Neural cell (in vitro differentiated cells): Measurements from ENCODE around the gene MAPK1. TPM values are rescaled to one million over a fixed set of nuclear protein-coding genes. Genes with fewer than 3 reads are reported as not detected.

Source experiments
- H2AFZ ChIP-seq: fragments of 200-600, 300-800 bp; sonication (generic), shearing (Covaris generic); 2 replicates; pipeline ENCODE4 v1.6.0; 2014; ENCODE audit warnings: low read depth, mild to moderate bottlenecking, antibody characterized with exemption, low read length, moderate library complexity
- H3F3A ChIP-seq: fragments of 200-600 bp; shearing (Covaris generic); 2 replicates; pipeline ENCODE4 v1.6.1; 2016; ENCODE audit warnings: mild to moderate bottlenecking, moderate library complexity, mixed read lengths, antibody characterized with exemption, low read length; ENCODE audit not compliant: insufficient read depth, poor library complexity, severe bottlenecking
- H3K27ac ChIP-seq: fragments of 200-600, 300-800 bp; sonication (generic), shearing (Covaris generic); 2 replicates; pipeline ENCODE4 v1.5.1; 2014; ENCODE audit warnings: mild to moderate bottlenecking, low read length, moderate library complexity
- H3K27me3 ChIP-seq: fragments of 300-800, 200-600 bp; sonication (generic), shearing (Covaris generic); 2 replicates; pipeline ENCODE4 v1.6.0; 2014; ENCODE audit warnings: mild to moderate bottlenecking, low read depth, low read length, moderate library complexity; ENCODE audit not compliant: insufficient read depth
- H3K36me3 ChIP-seq: fragments of 300-800, 200-600 bp; sonication (generic), shearing (Covaris generic); 2 replicates; pipeline ENCODE4 v1.5.1; 2014; ENCODE audit warnings: mild to moderate bottlenecking, antibody characterized with exemption, low read length, moderate library complexity; ENCODE audit not compliant: insufficient read depth
- H3K4me2 ChIP-seq: fragments of 300-800, 200-600 bp; sonication (generic), shearing (Covaris generic); 2 replicates; pipeline ENCODE4 v1.6.0; 2014; ENCODE audit warnings: mild to moderate bottlenecking, low read length
- H3K4me3 ChIP-seq: fragments of 300-800, 200-600 bp; sonication (generic), shearing (Covaris generic); 2 replicates; pipeline ENCODE4 v1.5.1; 2014; ENCODE audit warnings: mild to moderate bottlenecking, low read length, moderate library complexity
- H3K79me2 ChIP-seq: fragments of 200-600 bp; shearing (Covaris generic); replicated peaks from 2 replicates; pipeline ENCODE4 v1.6.0; 2014; ENCODE audit warnings: mild to moderate bottlenecking, low read length, moderate library complexity; ENCODE audit not compliant: insufficient read depth
- H3K9ac ChIP-seq: fragments of 300-800, 200-600 bp; sonication (generic), shearing (Covaris generic); 2 replicates; pipeline ENCODE4 v1.6.1; 2016; ENCODE audit warnings: mild to moderate bottlenecking, low read length, mixed read lengths
- H3K9me2 ChIP-seq: fragments of 200-600 bp; shearing (Covaris generic); 2 replicates; pipeline ENCODE4 v1.6.1; 2016; ENCODE audit warnings: mild to moderate bottlenecking, low read length, mixed read lengths; ENCODE audit not compliant: insufficient read depth
- H3K9me3 ChIP-seq: fragments of 200-600, 300-800 bp; sonication (generic), shearing (Covaris generic); 2 replicates; pipeline ENCODE4 v1.6.1; 2016; ENCODE audit warnings: mild to moderate bottlenecking, mixed run types, low read length, moderate library complexity, mixed read lengths
- H4K20me1 ChIP-seq: fragments of 200-600 bp; shearing (Covaris generic); 2 replicates; pipeline ENCODE4 v1.6.1; 2016; ENCODE audit warnings: mild to moderate bottlenecking, mixed run types; ENCODE audit not compliant: insufficient read depth
- CTCF ChIP-seq: fragments of 450-650 bp; IDR thresholded peaks from 2 replicates; pipeline ENCODE4 v1.5.1; 2014; ENCODE audit warnings: antibody characterized with exemption, mild to moderate bottlenecking, moderate library complexity; ENCODE audit not compliant: poor library complexity, severe bottlenecking
- EP300 ChIP-seq: fragments of 450-650 bp; conservative IDR thresholded peaks from 2 replicates; pipeline ENCODE4 v1.6.1; 2014; ENCODE audit warnings: antibody characterized with exemption, mild to moderate bottlenecking, moderate library complexity; ENCODE audit not compliant: poor library complexity, severe bottlenecking
- EZH2 ChIP-seq: fragments of 200-600, 300-800 bp; shearing (Covaris generic), sonication (generic); IDR thresholded peaks from 2 replicates; pipeline ENCODE4 v1.6.1; 2014; ENCODE audit warnings: antibody characterized with exemption, low read length, borderline replicate concordance, mild to moderate bottlenecking; ENCODE audit not compliant: insufficient read depth, poor library complexity, severe bottlenecking
- MXI1 ChIP-seq: fragments of 450-650 bp; conservative IDR thresholded peaks from 2 replicates; pipeline ENCODE4 v1.6.1; 2014; ENCODE audit warnings: antibody characterized with exemption, mild to moderate bottlenecking; ENCODE audit not compliant: poor library complexity, severe bottlenecking
- POLR2AphosphoS5 ChIP-seq: IDR thresholded peaks from 2 replicates; pipeline ENCODE4 v1.6.1; 2012
- RAD21 ChIP-seq: fragments of 450-650 bp; conservative IDR thresholded peaks from 2 replicates; pipeline ENCODE4 v1.6.1; 2014; ENCODE audit warnings: antibody characterized with exemption, mild to moderate bottlenecking, moderate library complexity
- REST ChIP-seq: IDR thresholded peaks from 2 replicates; pipeline ENCODE4 v1.6.1; 2012; ENCODE audit warnings: borderline replicate concordance
- SMC3 ChIP-seq: fragments of 450-650 bp; conservative IDR thresholded peaks from 2 replicates; pipeline ENCODE4 v1.6.1; 2014; ENCODE audit warnings: antibody characterized with exemption, mild to moderate bottlenecking, moderate library complexity; ENCODE audit not compliant: poor library complexity
- TAF1 ChIP-seq: IDR thresholded peaks from 2 replicates; pipeline ENCODE4 v1.6.1; 2012; ENCODE audit warnings: low read depth
- polyA plus RNA-seq: library from polyadenylated mRNA; depleted of rRNA; stranded (reverse); fragments of >200 nt; gene quantifications from 2 replicates; pipeline ENCODE4 v1.2.3, GENCODE V29; 2014

MAPK1 gene
- polyA plus RNA-seq, 1 donor from 2014 or later: 43.3 TPM

GRCh38 chr22:21800552-21801303 is 66.7 kb downstream of the MAPK1 start:
- no peaks in the 10 kb centered on the region for H3K9me2 ChIP-seq
- no peaks in the 10 kb centered on the region for H3K79me2 ChIP-seq
- no peaks in the 10 kb centered on the region for H3K27me3 ChIP-seq
- H2AFZ ChIP-seq: no peak overlapping the region
- H3K9ac ChIP-seq: no peak overlapping the region
- H4K20me1 ChIP-seq: no peaks in the 10 kb centered on the region
- peaks cover 12% of the 10 kb centered on the region for H3K36me3 ChIP-seq
- no peaks in the 10 kb centered on the region for H3K9me3 ChIP-seq
- no peak overlapping the region for H3K27ac ChIP-seq
- no peak overlapping the region for H3K4me2 ChIP-seq
- peaks cover 3% of the 10 kb centered on the region for H3F3A ChIP-seq
- no peak for TF ChIP-seq EZH2
- TF ChIP-seq EP300: no peak
- TF ChIP-seq REST: no peak
- TF ChIP-seq RAD21: no peak
- TF ChIP-seq POLR2AphosphoS5: no peak
- TF ChIP-seq SMC3: no peak
- no peak for TF ChIP-seq CTCF
- no peak for TF ChIP-seq TAF1
- no peak for TF ChIP-seq MXI1
- H3K4me3 ChIP-seq: no peak overlapping the region

- H3K27me3 ChIP-seq: no peaks in the 10 kb centered on the region
- H3K9ac ChIP-seq: no peak overlapping the region
- H3K4me2 ChIP-seq: no peak overlapping the region
- peaks cover 3% of the 10 kb centered on the region for H3F3A ChIP-seq
- no peaks in the 10 kb centered on the region for H3K9me2 ChIP-seq
- TF ChIP-seq REST (no peak), MXI1 (no peak), TAF1 (no peak), EZH2 (no peak), SMC3 (no peak), POLR2AphosphoS5 (no peak), EP300 (no peak), RAD21 (no peak), CTCF (no peak)
- H3K9me3 ChIP-seq: no peaks in the 10 kb centered on the region
- no peak overlapping the region for H2AFZ ChIP-seq
- H3K4me3 ChIP-seq: no peak overlapping the region
- no peak overlapping the region for H3K27ac ChIP-seq
- no peaks in the 10 kb centered on the region for H4K20me1 ChIP-seq
- H3K36me3 ChIP-seq: peaks cover 12% of the 10 kb centered on the region
- no peaks in the 10 kb centered on the region for H3K79me2 ChIP-seq
These were observed 69.8 kb downstream of the MAPK1 start for GRCh38 chr22:21797444-21798221.
